Stimulated activated CD8-positive, alpha-beta memory T cell treated with anti-CD3 and anti-CD28 coated beads, Interleukin-4, amount 100 ng/mL, for 4 hours (primary cell): ENCODE measurements around the gene LRCH2.
"Not testable (repeated sequence)": the region's sequence is repeated elsewhere in the genome, so short reads cannot be mapped to it uniquely, and the experiment has no call there.

ENCODE experiments used
- DNase-seq, 2 donors: peaks; one replicate each; pipeline ENCODE4 v3.0.0-alpha.2; 2020; ENCODE audit warnings: low read depth in 2 of 2, low spot score in 1 of 2

Gene LRCH2

GRCh38 chrX:115209547-115209946, 24.3 kb downstream of the LRCH2 start:
- DNase-seq, result not testable (repeated sequence)

DNA sequence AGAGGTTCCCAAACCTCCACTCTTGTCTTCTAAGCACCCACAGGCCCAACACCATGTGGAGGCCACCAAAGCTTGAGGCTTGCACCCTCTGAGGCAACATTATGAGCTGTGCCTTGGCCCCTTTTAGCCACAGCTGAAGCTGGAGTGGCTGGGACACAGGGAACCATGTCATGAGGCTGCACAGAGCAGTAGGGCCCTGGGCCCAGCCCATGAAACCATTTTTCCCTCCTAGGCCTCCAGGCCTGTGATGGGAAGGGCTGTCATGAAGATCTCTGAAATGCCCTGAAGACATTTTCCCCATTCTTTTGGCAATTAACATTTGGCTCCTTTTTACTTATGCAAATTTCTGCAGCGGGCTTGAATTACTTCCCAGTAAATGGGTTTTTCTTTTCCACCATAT, 29.9 kb downstream of the LRCH2 start:
- DNase-seq, result no peak

DNA sequence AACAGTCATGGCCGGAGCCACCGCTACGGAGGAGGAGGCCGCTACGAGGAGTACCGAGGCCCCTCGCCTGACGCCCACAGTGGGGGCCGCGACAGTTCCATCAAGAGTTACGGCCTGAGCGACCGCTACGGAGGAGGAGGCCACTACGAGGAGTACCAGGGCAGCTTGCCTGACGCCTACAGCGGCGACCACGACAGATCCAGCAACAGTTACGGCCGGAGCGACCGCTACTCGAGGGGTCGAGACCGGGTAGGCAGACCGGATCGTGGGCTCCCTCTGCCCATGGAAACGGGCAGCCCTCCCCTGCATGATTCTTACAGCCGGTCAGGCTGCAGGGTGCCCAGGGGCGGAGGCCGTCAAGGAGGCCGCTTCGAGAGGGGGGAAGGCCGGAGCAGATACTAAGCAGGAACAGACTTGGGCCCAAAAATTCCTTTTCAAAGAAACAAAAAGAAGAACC, 41.6 kb downstream of the LRCH2 start:
- no peak for DNase-seq

DNA sequence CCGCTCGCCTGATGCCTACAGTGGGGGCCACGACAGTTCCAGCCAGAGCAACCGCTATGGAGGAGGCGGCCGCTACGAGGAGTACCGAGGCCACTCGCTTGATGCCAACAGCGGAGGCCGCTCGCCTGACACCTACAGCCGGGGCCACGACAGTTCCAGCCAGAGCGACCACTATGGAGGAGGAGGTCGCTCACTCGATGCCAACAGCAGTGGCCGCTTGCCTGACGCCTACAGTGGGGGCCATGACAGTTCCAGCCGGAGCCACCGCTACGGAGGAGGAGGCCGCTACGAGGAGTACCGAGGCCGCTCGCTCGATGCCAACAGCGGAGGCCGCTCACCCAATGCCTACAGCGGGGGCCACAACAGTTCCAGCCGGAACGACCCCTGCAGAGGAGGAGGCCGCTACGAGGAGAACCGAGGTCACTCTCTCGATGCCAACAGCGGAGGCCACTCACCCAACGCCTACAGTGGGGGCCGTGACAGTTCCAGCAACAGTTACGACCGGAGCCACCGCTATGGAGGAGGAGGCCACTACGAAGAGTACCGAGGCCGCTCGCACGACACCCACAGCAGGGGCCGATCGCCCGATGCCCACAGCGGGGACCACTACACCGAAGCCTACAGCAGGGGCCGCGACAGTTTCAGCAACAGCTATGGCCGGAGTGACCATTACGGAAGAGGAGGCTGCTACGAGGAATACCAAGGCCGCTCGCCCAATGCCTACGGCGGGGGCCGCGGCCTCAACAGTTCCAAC, 42.2 kb downstream of the LRCH2 start:
- no peak for DNase-seq

DNA sequence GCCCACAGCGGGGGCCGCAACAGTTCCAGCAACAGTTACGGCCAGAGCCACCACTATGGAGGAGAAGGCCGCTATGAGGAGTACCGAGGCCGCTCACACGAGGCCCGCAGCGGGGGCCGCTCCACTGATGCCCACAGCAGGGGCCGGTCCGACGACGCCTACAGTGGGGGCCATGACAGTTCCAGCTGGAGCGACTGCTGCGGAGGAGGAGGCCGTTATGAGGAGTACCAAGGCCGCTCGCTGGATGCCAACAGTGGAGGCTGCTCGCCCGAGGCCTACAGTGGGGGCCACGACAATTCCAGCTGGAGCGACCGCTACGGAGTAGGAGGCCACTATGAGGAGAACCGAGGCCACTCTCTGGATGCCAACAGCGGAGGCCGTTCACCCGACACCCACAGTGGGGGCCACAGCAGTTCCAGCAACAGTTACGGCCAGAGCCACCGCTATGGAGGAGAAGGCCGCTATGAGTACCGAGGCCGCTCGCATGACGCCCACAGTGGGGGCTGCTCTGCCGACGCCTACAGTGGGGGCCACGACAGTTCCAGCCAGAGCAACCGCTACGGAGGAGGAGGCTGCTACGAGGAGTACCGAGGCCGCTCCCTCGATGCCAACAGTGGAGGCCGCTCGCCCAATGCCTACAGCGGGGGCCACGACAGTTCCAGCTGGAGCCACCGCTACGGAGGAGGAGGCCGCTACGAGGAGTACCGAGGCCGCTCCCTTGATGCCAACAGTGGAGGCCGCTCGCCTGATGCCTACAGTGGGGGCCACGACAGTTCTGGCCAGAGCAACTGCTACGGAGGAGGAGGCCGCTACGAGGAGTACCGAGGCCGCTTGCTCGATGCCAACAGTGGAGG, 43.0 kb downstream of the LRCH2 start:
- no peak for DNase-seq

DNA sequence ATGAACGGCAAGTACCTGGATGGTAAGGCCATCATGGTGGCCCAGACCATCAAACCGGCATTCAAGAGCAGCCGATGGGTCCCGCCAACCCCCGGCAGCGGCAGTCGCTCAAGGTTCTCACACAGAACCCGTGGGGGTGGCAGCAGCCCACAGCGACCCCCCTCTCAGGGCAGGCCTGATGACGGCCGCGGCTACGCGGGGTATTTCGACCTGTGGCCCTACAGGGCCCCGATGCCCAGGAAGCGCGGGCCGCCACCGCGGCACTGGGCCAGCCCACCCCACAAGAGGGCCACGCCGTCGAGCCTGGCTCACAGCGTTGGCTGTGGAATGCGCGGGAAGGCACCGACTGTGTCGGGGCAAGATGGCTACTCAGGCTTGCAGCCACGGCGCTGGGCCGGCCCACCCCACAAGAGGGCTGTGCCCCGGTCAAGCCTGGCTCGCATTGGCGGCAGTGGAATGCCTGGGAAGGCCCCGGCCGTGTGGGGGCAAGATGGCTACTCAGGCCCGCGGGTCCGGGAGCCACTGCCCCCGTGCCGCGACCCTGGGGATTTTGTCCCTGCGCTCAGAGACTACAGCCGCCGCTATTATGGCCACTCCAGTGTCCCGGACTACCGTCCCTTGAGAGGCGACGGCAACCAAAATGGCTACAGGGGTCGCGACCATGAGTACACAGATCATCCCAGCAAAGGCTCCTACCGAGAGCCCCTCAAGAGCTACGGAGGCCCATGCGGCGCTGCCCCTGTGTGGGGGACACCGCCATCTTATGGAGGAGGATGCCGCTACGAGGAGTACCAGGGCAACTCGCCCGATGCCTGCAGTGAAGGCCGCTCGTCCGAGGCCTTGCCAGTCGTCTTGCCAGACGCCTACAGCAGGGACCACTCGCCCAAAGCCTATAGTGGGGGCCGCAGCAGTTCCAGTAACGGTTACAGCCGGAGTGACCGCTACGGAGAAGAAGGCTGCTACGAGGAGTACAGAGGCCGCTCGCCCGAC, 44.0 kb downstream of the LRCH2 start:
- DNase-seq, result no peak

DNA sequence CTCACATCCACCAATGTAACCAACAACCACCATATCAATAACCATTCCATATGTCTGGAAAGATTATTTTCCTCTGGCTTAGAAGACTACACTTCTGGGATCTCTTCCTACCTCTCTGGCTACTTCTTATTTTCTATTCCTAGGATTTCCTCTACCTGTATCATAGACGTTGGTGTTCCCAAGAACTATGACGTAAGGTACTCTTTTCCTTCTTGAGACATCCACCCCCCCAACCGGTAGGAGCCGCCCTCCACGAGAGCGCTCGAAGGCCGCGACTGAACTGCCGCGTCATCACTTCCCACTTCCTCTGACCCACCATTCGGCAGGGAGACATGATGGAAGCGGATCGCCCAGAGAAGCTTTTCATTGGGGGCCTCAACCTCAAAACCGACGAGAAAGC, 44.8 kb downstream of the LRCH2 start, which contains the start of gene RBMXL3:
TSS of gene RBMXL3 (plus strand) at position 301 of the 400 bp plus-strand sequence. CDS start at position 333, 32 bp downstream.
- no peak for DNase-seq

GRCh38 chrX:115183980-115184379, 49.9 kb downstream of the LRCH2 start:
- no peak for DNase-seq

GRCh38 chrX:115178473-115178872, 55.4 kb downstream of the LRCH2 start:
- DNase-seq, result no peak

- no peak for DNase-seq
These were observed 56.0 kb downstream of the LRCH2 start for GRCh38 chrX:115177932-115178331.

GRCh38 chrX:115174548-115174947, 59.3 kb downstream of the LRCH2 start:
- DNase-seq, result no peak

- no peak for DNase-seq
These were observed 60.7 kb downstream of the LRCH2 start for GRCh38 chrX:115173181-115173580.

DNA sequence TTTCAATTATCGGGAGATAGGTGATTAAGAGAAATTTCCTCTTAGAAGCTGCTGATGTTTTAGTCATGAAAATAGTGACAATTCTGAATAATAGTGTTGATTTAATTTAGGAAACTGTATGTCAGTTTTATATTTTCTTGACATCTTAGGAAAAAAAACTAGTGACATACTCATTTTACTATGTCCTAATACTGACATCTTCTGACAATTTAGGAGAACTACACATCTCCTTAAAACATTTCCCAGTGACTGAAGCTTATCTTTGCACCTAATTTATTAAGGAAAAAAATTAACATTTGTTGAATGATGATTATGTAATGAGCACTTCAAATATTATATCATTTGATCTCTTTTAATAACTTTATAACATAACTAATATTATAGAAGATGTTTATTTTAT, 86.7 kb downstream of the LRCH2 start:
- no peak for DNase-seq

DNA sequence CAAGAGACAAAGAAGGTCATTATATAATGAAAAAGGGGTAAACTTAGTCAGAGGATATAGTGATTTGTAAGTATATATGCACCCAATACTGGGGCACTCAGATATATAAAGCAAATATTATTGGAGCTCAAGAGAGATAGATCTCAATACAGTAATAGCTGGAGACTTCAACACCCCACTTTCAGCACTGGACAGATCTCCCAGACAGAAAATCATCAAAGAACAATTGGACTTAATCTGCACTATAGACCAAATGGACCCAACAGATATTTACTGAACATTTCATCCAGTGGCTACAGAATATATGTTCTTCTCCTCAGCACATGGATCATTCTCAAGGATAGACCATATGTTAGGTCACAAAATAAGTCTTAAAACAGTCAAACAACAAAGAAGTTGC, 91.8 kb downstream of the LRCH2 start:
- no peak for DNase-seq

DNA sequence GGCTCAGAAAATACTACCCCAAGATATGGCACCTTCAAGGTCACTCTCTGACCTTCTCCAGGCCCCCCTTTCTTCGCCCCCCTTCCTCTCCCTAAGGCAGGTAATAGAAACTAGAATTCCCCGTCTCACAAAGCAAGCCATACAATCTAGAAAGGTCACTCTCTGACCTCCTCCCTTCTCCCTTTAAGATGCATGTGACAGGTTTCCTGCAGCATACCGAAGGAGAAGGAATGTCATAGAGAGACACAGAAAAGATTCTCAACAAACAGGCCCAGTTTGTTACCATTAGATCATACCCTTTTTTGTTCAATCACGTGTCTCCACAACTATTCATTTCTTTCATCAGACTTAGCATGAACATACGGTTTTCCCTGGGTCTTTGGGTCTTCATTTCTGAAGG, 95.9 kb downstream of the LRCH2 start:
- no peak for DNase-seq

- no peak for DNase-seq
These were observed 99.5 kb downstream of the LRCH2 start for GRCh38 chrX:115134382-115134781.

DNA sequence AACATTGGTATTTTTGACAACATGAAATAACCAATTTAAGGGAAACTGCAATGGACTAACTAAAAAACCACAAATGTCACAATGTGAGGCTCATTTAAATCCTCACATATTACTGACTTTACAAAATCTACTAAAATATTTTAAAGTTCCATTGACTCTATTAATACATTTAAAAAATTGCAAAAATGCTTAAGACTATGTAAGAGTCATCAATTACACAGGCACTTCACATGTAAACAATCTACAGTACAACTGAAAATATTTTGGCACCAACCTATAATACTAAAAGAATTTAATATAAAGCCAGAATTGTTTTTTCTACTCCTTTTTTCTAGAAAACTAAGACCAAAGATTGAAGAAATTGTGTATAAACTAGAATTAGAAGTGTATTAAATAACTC, 121.5 kb downstream of the LRCH2 start:
- DNase-seq, result no peak

GRCh38 chrX:115098897-115099296, 135.0 kb downstream of the LRCH2 start:
- DNase-seq, result no peak

DNA sequence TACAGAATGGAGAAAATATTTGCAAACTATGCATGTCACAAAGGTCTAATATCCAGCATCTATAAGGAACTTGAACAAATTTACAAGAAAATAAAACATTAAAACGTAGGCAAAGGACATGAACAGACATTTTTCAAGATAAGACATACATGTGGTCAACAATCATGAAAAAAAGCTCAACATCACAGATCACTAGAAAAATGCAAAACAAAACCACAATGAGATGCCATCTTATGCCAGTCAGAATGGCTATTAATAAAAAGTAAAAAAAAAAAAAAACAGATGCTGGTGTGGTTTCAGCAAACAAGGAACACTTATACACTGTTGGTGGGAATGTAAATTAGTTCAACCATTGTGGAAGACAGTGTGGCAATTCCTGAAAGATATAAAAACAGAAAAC, 140.7 kb downstream of the LRCH2 start:
- no peak for DNase-seq

GRCh38 chrX:115089419-115089818, 144.5 kb downstream of the LRCH2 start:
- no peak for DNase-seq

DNA sequence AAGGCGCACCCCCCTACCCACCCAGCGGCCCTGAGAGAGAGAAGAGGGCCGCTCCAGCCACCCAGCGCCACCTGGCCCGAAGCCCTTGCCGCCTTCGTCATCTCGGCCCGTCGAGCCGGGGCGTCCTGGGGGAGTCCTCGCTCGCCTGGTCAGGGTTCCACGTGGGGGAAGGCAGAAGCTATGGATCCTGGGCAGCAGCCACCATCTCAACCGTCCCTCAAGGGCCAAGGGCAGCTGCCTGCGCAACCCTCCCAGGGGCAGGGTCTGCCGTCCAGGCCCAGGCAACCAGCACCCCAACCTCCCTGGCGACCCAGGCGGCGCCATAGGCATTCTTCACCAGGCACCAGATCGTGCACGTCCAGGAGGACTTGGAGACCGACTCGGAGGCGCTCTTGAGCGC, 165.0 kb downstream of the LRCH2 start:
- no peak for DNase-seq
